ENCODE data around the gene SRSF2.

SRSF2 gene

GRCh38 chr17:76688165-76688622 lies 48.9 kb downstream of the SRSF2 start:
- Histone ChIP-seq H3K27me3 (ENCODE audit: insufficient read depth, low read depth, severe bottlenecking) (no peaks in the 10 kb centered on the region), H3K36me3 (peaks cover 42% of the 10 kb centered on the region), H3K9me3 (ENCODE audit: severe bottlenecking) (no peaks in the 10 kb centered on the region), H3K27ac (no peak overlapping the region), H3K4me3 (ENCODE audit: low read depth, low read length) (no peak overlapping the region)
- DNase-seq = no peak
- TF ChIP-seq CTCF (IDR thresholded peaks at IDR 0.05; ENCODE audit: low read depth, low read length) = no peak

- no peak for DNase-seq
- no peak overlapping the region for H3K27ac ChIP-seq
- H3K9me3 ChIP-seq (ENCODE audit: severe bottlenecking) = no peaks in the 10 kb centered on the region
- H3K27me3 ChIP-seq (ENCODE audit: insufficient read depth, low read depth, severe bottlenecking) = no peaks in the 10 kb centered on the region
- TF ChIP-seq CTCF (IDR thresholded peaks at IDR 0.05; ENCODE audit: low read depth, low read length) = no peak
- peaks cover 47% of the 10 kb centered on the region for H3K36me3 ChIP-seq
- no peak overlapping the region for H3K4me3 ChIP-seq (ENCODE audit: low read depth, low read length)
These were observed 49.6 kb downstream of the SRSF2 start for GRCh38 chr17:76687298-76688164.

GRCh38 chr17:76686538-76687297 lies 50.4 kb downstream of the SRSF2 start:
- TF ChIP-seq CTCF (IDR thresholded peaks at IDR 0.05; ENCODE audit: low read depth, low read length) = no peak
- no peaks in the 10 kb centered on the region for H3K9me3 ChIP-seq (ENCODE audit: severe bottlenecking)

GRCh38 chr17:76685846-76686245 lies 51.3 kb downstream of the SRSF2 start:
- no peak for TF ChIP-seq CTCF (IDR thresholded peaks at IDR 0.05; ENCODE audit: low read depth, low read length)
- Histone ChIP-seq H3K36me3 (peaks cover 58% of the 10 kb centered on the region), H3K9me3 (ENCODE audit: severe bottlenecking) (no peaks in the 10 kb centered on the region), H3K27me3 (ENCODE audit: insufficient read depth, low read depth, severe bottlenecking) (no peaks in the 10 kb centered on the region), H3K4me3 (ENCODE audit: low read depth, low read length) (no peak overlapping the region), H3K27ac (no peak overlapping the region)
- DNase-seq = no peak

More at GRCh38 chr17:76686538-76687297, 50.4 kb downstream of the SRSF2 start:
- DNase-seq = no peak
- Histone ChIP-seq H3K27me3 (ENCODE audit: insufficient read depth, low read depth, severe bottlenecking) (no peaks in the 10 kb centered on the region), H3K36me3 (peaks cover 55% of the 10 kb centered on the region), H3K4me3 (ENCODE audit: low read depth, low read length) (no peak overlapping the region), H3K27ac (no peak overlapping the region)

GRCh38 chr17:76685366-76685765 lies 51.8 kb downstream of the SRSF2 start:
- Histone ChIP-seq H3K9me3 (ENCODE audit: severe bottlenecking) (no peaks in the 10 kb centered on the region), H3K36me3 (peaks cover 61% of the 10 kb centered on the region), H3K4me3 (ENCODE audit: low read depth, low read length) (no peak overlapping the region), H3K27me3 (ENCODE audit: insufficient read depth, low read depth, severe bottlenecking) (no peaks in the 10 kb centered on the region), H3K27ac (no peak overlapping the region)
- no peak for TF ChIP-seq CTCF (IDR thresholded peaks at IDR 0.05; ENCODE audit: low read depth, low read length)
- no peak for DNase-seq
